Aorta (tissue), 5 donors: ENCODE results near the gene GRM5. TPM values are rescaled to one million over a fixed set of nuclear protein-coding genes. Genes with fewer than 3 reads are reported as not detected.
"Not testable (repeated sequence)": the region's sequence is repeated elsewhere in the genome, so short reads cannot be mapped to it uniquely, and the experiment has no call there.

Experiments used
- ATAC-seq: fragments of 200-7000 bp; cut with Tn5 transposase; one replicate; pipeline ENCODE4 v1.9.1; 2022; ENCODE audit warnings: moderate library complexity; ENCODE audit not compliant: low FRiP score
- DNase-seq, 2 donors: peaks; one replicate each; pipeline ENCODE4 v3.0.0-alpha.2; 2020
- H3K27ac ChIP-seq, 2 donors: one replicate each; pipeline ENCODE4 v1.5.1; 2013; ENCODE audit warnings: low read length in 2 of 2, mild to moderate bottlenecking in 2 of 2, moderate library complexity in 2 of 2, control low read depth in 1 of 2, inconsistent platforms in 1 of 2, low read depth in 1 of 2
- H3K27me3 ChIP-seq, 2 donors: one replicate each; pipeline ENCODE4 v1.6.1; 2013; ENCODE audit warnings: control low read depth in 1 of 2, low read length in 1 of 2, mild to moderate bottlenecking in 1 of 2, moderate library complexity in 1 of 2; ENCODE audit not compliant: insufficient read depth in 2 of 2, control insufficient read depth in 1 of 2
- H3K36me3 ChIP-seq, 2 donors: one replicate each; pipeline ENCODE4 v1.6.1; 2013; ENCODE audit warnings: control low read depth in 1 of 2, low read length in 1 of 2, mild to moderate bottlenecking in 1 of 2; ENCODE audit not compliant: insufficient read depth in 2 of 2, control insufficient read depth in 1 of 2
- H3K4me1 ChIP-seq, 2 donors: one replicate each; pipeline ENCODE4 v1.6.1; 2013; ENCODE audit warnings: low read length in 2 of 2, control low read depth in 1 of 2, mild to moderate bottlenecking in 1 of 2, moderate library complexity in 1 of 2; ENCODE audit not compliant: insufficient read depth in 2 of 2, control insufficient read depth in 1 of 2
- H3K4me3 ChIP-seq, 2 donors: one replicate each; pipeline ENCODE4 v1.5.1; 2013; ENCODE audit warnings: low read length in 2 of 2, control low read depth in 1 of 2, mild to moderate bottlenecking in 1 of 2
- H3K9me3 ChIP-seq: one replicate; pipeline ENCODE4 v1.6.1; 2013; ENCODE audit warnings: mild to moderate bottlenecking, low read length; ENCODE audit not compliant: control insufficient read depth
- WGBS, 2 donors: extraction: QIAGEN DNeasy Blood & Tissue Kit; methylation state at CpG; one replicate each; pipeline ENCODE4 v1.1.7; 2013; 5-methylcytosine and 5-hydroxymethylcytosine counted together
- intact Hi-C, 2 donors: fragments of 100-400 bp; cut with DNase I; formaldehyde crosslinking; loops; one replicate each; pipeline versions ENCODE4 v1.14.2 to v1.15.0; 2022
- polyA plus RNA-seq, 2 donors: library from polyadenylated mRNA; stranded (reverse); fragments of 200-250 nt; gene quantifications; one replicate each; pipeline ENCODE4 v1.2.3, GENCODE V29; 2013
- total RNA-seq, 2 donors: library from RNA; stranded (reverse); fragmentation: NEBNext Ultra II Directional; extraction: Animal tissue kit (Norgen Biotek cat#: 25700); gene quantifications; one replicate each; pipeline ENCODE4 v1.2.1, GENCODE V29; 2021
- donor health status: healthy with polysubstance abuse.
- donor health status: Bipolar disorder and iron deficiency.
- donor health status: DM: no; HTN: no; CAD: no.
- donor health status: DM: no; HTN: no; CAD: no.
- donor health status: DM: yes; HTN: yes; CAD: no.

The GRM5 gene
- total and polyA plus RNA-seq, 4 donors, result 0.31 to 4.3 (median 3.4) TPM; not detected in 1

GRCh38 chr11:88947843-88948572, 117.8 kb downstream of the GRM5 start:
- H3K9me3 ChIP-seq, DNase-seq, H3K4me3 ChIP-seq, H3K4me1 ChIP-seq, ATAC-seq, H3K27ac ChIP-seq, intact Hi-C loops, H3K27me3 ChIP-seq, H3K36me3 ChIP-seq: not testable (repeated sequence)
- WGBS, 2 donors, result 81 to 82% methylated on average over 6 of the region's 6 CpGs

- intact Hi-C loops, H3K9me3 ChIP-seq, DNase-seq, ATAC-seq, H3K27ac ChIP-seq, H3K27me3 ChIP-seq, H3K4me1 ChIP-seq, H3K4me3 ChIP-seq, H3K36me3 ChIP-seq: not testable (repeated sequence)
- WGBS, 2 donors, result 0 to 3% methylated on average over 1 of the region's 1 CpG
Observed at GRCh38 chr11:88929665-88930064, 136.1 kb downstream of the GRM5 start.

GRCh38 chr11:88917065-88917464, 148.7 kb downstream of the GRM5 start:
- DNase-seq, H3K4me1 ChIP-seq, ATAC-seq, intact Hi-C loops, H3K4me3 ChIP-seq, H3K27ac ChIP-seq, H3K36me3 ChIP-seq, H3K27me3 ChIP-seq, H3K9me3 ChIP-seq: not testable (repeated sequence)
- 75 to 89% methylated on average over 1 of the region's 1 CpG for WGBS, 2 donors

GRCh38 chr11:88909500-88909899, 156.3 kb downstream of the GRM5 start:
- ATAC-seq (no peak), DNase-seq (no peak)
- no peaks in the 10 kb centered on the region for H3K4me1 ChIP-seq
- H3K9me3 ChIP-seq, result no peaks in the 10 kb centered on the region
- intact Hi-C loops, result no loop called here
- WGBS, 2 donors, result 79 to 83% methylated on average over 2 of the region's 2 CpGs
- no peaks in the 10 kb centered on the region for H3K27me3 ChIP-seq
- H3K4me3 ChIP-seq, result no peak overlapping the region
- H3K27ac ChIP-seq, result no peak overlapping the region
- H3K36me3 ChIP-seq, result no peaks in the 10 kb centered on the region

GRCh38 chr11:88901436-88901835, 164.3 kb downstream of the GRM5 start:
- ATAC-seq, H3K4me1 ChIP-seq, H3K36me3 ChIP-seq, DNase-seq, H3K4me3 ChIP-seq, H3K27me3 ChIP-seq, H3K27ac ChIP-seq, H3K9me3 ChIP-seq, intact Hi-C loops: not testable (repeated sequence)
- WGBS, 2 donors, result 53 to 54% methylated on average over 2 of the region's 2 CpGs

- DNase-seq, H3K27me3 ChIP-seq, intact Hi-C loops, H3K4me1 ChIP-seq, ATAC-seq, H3K27ac ChIP-seq, H3K36me3 ChIP-seq, H3K4me3 ChIP-seq, H3K9me3 ChIP-seq: not testable (repeated sequence)
- WGBS, 2 donors, result 71 to 83% methylated on average over 1 of the region's 1 CpG
Observed at GRCh38 chr11:88888855-88889254, 176.9 kb downstream of the GRM5 start.

- WGBS, 2 donors, result 55 to 60% methylated on average over 3 of the region's 3 CpGs
- Histone ChIP-seq H3K27ac (no peak overlapping the region), H3K27me3 (no peaks in the 10 kb centered on the region), H3K36me3 (no peaks in the 10 kb centered on the region), H3K4me3 (no peak overlapping the region), H3K9me3 (peaks cover 4% of the 10 kb centered on the region), H3K4me1 (no peaks in the 10 kb centered on the region)
- intact Hi-C loops, result no loop called here
- DNase-seq, result no peak
- ATAC-seq, result no peak
Observed at GRCh38 chr11:88886796-88887195, 179.0 kb downstream of the GRM5 start.

- ATAC-seq, DNase-seq, H3K27me3 ChIP-seq, intact Hi-C loops, H3K4me1 ChIP-seq, H3K4me3 ChIP-seq, H3K36me3 ChIP-seq, H3K27ac ChIP-seq, H3K9me3 ChIP-seq: not testable (repeated sequence)
- WGBS, 2 donors, result 76 to 84% methylated on average over 3 of the region's 3 CpGs
Observed at GRCh38 chr11:88882800-88883199, 183.0 kb downstream of the GRM5 start.

GRCh38 chr11:88861618-88862017, 204.2 kb downstream of the GRM5 start:
- intact Hi-C loops, result no loop called here
- Histone ChIP-seq H3K4me3 (no peak overlapping the region), H3K27me3 (no peaks in the 10 kb centered on the region), H3K9me3 (no peaks in the 10 kb centered on the region), H3K27ac (no peak overlapping the region), H3K36me3 (no peaks in the 10 kb centered on the region), H3K4me1 (no peaks in the 10 kb centered on the region)
- ATAC-seq (no peak), DNase-seq (no peak)
